ENCODE data around the gene UBXN1. TPM values are rescaled to one million over a fixed set of nuclear protein-coding genes. Genes with fewer than 3 reads are reported as not detected.
A peak's percentile ranks its signal among the peaks of the same experiment; 100 is the strongest.

Gene UBXN1
- total RNA-seq, 1 experiment from 2014 or later, result 118 TPM

DNA sequence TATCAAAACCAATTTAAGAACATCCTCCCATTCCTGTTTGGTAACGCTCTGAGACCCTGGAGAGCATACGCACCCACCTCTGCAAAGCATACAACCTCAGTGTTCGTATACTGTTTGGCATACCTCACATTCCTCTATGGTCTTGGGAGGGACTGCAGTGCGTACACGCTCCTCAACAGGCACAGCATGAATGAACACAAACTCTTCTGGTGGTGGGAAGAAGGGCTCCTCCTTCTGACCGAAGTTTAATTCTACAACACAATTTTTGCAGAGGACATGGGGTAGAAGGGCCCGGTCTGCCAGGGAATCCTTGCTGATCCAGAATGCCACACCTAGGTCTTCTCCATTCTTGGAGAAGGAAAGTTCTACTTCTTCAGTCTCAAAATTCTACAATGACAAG, 43.1 kb upstream of the UBXN1 start:
- TSS peak; percentile 26 for BruUV-seq (replicated peaks)
- Histone ChIP-seq H3K4me1 (peaks cover 23% of the 10 kb centered on the region), H3K27me3 (replicated peaks; ENCODE audit: control insufficient read depth, insufficient read depth, low read length) (no peaks in the 10 kb centered on the region), H3K36me3 (ENCODE audit: control insufficient read depth, insufficient read depth, low read length) (peaks cover 14% of the 10 kb centered on the region), H3K4me3 (ENCODE audit: low read depth, low read length) (no peak overlapping the region), H3K9me3 (no peaks in the 10 kb centered on the region)
- ChIA-PET CTCF (no interaction called here), POLR2A (no interaction called here)
- H3K4me3 Mint-ChIP-seq (ENCODE audit: unreplicated experiment), result peak overlapping the region; percentile 25
- H3K4me1 Mint-ChIP-seq (ENCODE audit: low read depth, unreplicated experiment), result peaks cover 36% of the 10 kb centered on the region
- H3K27me3 Mint-ChIP-seq (ENCODE audit: insufficient read depth, unreplicated experiment), result no peaks in the 10 kb centered on the region
- TF ChIP-seq, protein P1, sequence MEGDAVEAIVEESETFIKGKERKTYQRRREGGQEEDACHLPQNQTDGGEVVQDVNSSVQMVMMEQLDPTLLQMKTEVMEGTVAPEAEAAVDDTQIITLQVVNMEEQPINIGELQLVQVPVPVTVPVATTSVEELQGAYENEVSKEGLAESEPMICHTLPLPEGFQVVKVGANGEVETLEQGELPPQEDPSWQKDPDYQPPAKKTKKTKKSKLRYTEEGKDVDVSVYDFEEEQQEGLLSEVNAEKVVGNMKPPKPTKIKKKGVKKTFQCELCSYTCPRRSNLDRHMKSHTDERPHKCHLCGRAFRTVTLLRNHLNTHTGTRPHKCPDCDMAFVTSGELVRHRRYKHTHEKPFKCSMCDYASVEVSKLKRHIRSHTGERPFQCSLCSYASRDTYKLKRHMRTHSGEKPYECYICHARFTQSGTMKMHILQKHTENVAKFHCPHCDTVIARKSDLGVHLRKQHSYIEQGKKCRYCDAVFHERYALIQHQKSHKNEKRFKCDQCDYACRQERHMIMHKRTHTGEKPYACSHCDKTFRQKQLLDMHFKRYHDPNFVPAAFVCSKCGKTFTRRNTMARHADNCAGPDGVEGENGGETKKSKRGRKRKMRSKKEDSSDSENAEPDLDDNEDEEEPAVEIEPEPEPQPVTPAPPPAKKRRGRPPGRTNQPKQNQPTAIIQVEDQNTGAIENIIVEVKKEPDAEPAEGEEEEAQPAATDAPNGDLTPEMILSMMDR (IDR thresholded peaks at IDR 0.05; ENCODE audit: insufficient read depth in 1 of 2, low read depth in 1 of 2, low read length in 1 of 2, severe bottlenecking in 1 of 2, unreplicated experiment in 1 of 2), result peak; percentile 49 to 54
- intact Hi-C loops (cut with micrococcal nuclease; ENCODE audit: unreplicated experiment), result loop anchor here (1.0 to 10.0 kb wide), 3 partner anchors 9 to 133 kb away; no protein-coding TSS in a partner anchor
- peak overlapping the region; percentile 37 for H3K27ac Mint-ChIP-seq (ENCODE audit: unreplicated experiment)
- H3K36me3 Mint-ChIP-seq (ENCODE audit: insufficient read depth, unreplicated experiment), result peaks cover 100% of the 10 kb centered on the region
- peak; percentile 73 to 80 for DNase-seq
- H3K9me3 Mint-ChIP-seq (ENCODE audit: unreplicated experiment), result no peaks in the 10 kb centered on the region

DNA sequence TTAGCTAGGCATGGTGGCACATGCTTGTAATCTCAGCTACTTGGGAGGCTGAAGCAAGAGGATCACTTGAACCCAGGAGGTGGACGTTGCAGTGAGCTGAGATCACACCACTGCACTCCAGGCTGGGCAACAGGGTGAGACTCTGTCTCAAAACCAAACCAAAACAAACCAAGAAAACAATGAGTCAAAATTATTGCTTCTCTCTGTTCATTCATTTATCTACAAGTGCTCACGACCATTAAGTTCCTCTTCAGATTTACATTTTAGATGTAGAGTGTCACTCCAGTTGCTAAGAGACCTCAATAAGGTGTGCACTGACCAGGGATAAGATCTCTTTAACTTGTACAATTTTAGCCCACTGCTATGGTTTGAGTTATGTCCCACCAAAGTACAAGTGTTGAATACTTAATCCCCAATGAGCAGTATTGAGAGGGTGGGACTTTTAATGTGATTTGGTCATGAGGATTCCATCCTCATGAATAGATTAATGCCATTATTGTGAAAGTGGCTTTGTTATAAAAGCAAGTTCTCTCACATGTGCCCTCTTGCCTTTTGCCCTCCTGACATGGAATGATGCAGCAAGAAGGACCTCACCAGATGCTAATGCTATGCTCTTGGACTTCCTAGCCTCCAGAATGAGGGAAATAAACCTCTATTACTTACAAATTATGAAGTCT, 40.6 kb upstream of the UBXN1 start:
- peaks cover 21% of the 10 kb centered on the region for H3K36me3 ChIP-seq (ENCODE audit: control insufficient read depth, insufficient read depth, low read length)
- H3K36me3 Mint-ChIP-seq (ENCODE audit: insufficient read depth, unreplicated experiment), result peaks cover 100% of the 10 kb centered on the region
- ChIA-PET CTCF (no interaction called here), POLR2A (interaction anchor here (0.8 kb wide), 1 partner anchor 39 kb away, joined by 5 read pairs; no protein-coding TSS in a partner anchor)
- peaks cover 42% of the 10 kb centered on the region for H3K4me1 Mint-ChIP-seq (ENCODE audit: low read depth, unreplicated experiment)
- no peak overlapping the region for H3K4me3 Mint-ChIP-seq (ENCODE audit: unreplicated experiment)
- intact Hi-C loops (cut with micrococcal nuclease; ENCODE audit: unreplicated experiment), result no loop called here
- no TSS peak for BruUV-seq (replicated peaks)
- H3K9me3 Mint-ChIP-seq (ENCODE audit: unreplicated experiment), result no peaks in the 10 kb centered on the region
- H3K4me1 ChIP-seq, result peaks cover 15% of the 10 kb centered on the region; the same call in 1 of the 2 replicates
- H3K27ac Mint-ChIP-seq (ENCODE audit: unreplicated experiment), result no peak overlapping the region
- no peaks in the 10 kb centered on the region for H3K27me3 Mint-ChIP-seq (ENCODE audit: insufficient read depth, unreplicated experiment)
- H3K27me3 ChIP-seq (replicated peaks; ENCODE audit: control insufficient read depth, insufficient read depth, low read length), result no peaks in the 10 kb centered on the region
- TF ChIP-seq, protein P1 (IDR thresholded peaks at IDR 0.05; ENCODE audit: insufficient read depth in 1 of 2, low read depth in 1 of 2, low read length in 1 of 2, severe bottlenecking in 1 of 2, unreplicated experiment in 1 of 2), result no peak
- DNase-seq, result no peak
- no peak overlapping the region for H3K4me3 ChIP-seq (ENCODE audit: low read depth, low read length)
- H3K9me3 ChIP-seq, result no peaks in the 10 kb centered on the region

DNA sequence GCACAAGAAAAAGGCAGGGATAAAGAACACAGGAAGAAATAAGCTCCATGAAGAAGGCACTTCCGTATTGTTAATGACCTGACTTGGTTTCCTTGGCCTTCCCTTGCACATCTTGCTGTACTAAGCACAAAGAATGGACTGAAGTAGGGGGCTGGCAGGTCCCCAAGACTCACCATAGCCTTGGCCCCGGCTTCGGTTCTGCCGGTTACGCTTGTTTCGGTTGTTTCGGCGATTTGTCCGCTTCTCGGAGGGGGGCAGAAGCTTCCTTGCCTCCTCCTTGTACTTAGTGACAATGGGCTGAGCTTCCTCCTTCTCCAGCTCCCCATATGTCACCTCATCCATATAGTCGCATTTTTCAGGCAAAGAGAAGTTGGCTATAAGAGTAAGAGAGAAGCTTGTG, 37.9 kb upstream of the UBXN1 start:
- Mint-ChIP-seq H3K4me1 (ENCODE audit: low read depth, unreplicated experiment) (peaks cover 39% of the 10 kb centered on the region), H3K27me3 (ENCODE audit: insufficient read depth, unreplicated experiment) (no peaks in the 10 kb centered on the region), H3K9me3 (ENCODE audit: unreplicated experiment) (no peaks in the 10 kb centered on the region), H3K27ac (ENCODE audit: unreplicated experiment) (no peak overlapping the region), H3K36me3 (ENCODE audit: insufficient read depth, unreplicated experiment) (peaks cover 100% of the 10 kb centered on the region), H3K4me3 (ENCODE audit: unreplicated experiment) (no peak overlapping the region)
- no TSS peak for BruUV-seq (replicated peaks)
- H3K4me3 ChIP-seq (ENCODE audit: low read depth, low read length), result no peak overlapping the region
- ChIA-PET POLR2A (no interaction called here), CTCF (no interaction called here)
- intact Hi-C loops (cut with micrococcal nuclease; ENCODE audit: unreplicated experiment), result no loop called here
- no peaks in the 10 kb centered on the region for H3K27me3 ChIP-seq (replicated peaks; ENCODE audit: control insufficient read depth, insufficient read depth, low read length)
- peaks cover 24% of the 10 kb centered on the region for H3K4me1 ChIP-seq
- no peak for DNase-seq
- TF ChIP-seq, protein P1 (IDR thresholded peaks at IDR 0.05; ENCODE audit: insufficient read depth in 1 of 2, low read depth in 1 of 2, low read length in 1 of 2, severe bottlenecking in 1 of 2, unreplicated experiment in 1 of 2), result no peak
- H3K36me3 ChIP-seq (ENCODE audit: control insufficient read depth, insufficient read depth, low read length), result peaks cover 21% of the 10 kb centered on the region
- H3K9me3 ChIP-seq, result no peaks in the 10 kb centered on the region

All from Caco-2 (cell line).